Neural progenitor cell (in vitro differentiated cells): ENCODE measurements around the gene INAFM1. TPM values are rescaled to one million over a fixed set of nuclear protein-coding genes. Genes with fewer than 3 reads are reported as not detected.

Experiments used
- DNase-seq: peaks from one replicate; pipeline ENCODE4 v3.0.0-alpha.2; 2016; ENCODE audit warnings: low spot score
- H2AFZ ChIP-seq: fragments of 200-600 bp; sonication (generic); replicated peaks from 2 replicates; pipeline ENCODE4 v1.6.1; 2016; ENCODE audit warnings: antibody characterized with exemption
- H3F3A ChIP-seq: fragments of 200-600 bp; sonication (generic); 2 replicates; pipeline ENCODE4 v1.6.1; 2016; ENCODE audit warnings: antibody characterized with exemption, low read depth
- H3K27ac ChIP-seq: fragments of 200-600 bp; sonication (generic); 2 replicates; pipeline ENCODE4 v1.5.1; 2016; ENCODE audit warnings: mild to moderate bottlenecking
- H3K27me3 ChIP-seq: fragments of 200-600 bp; sonication (generic); 2 replicates; pipeline ENCODE4 v1.6.1; 2016; ENCODE audit warnings: mild to moderate bottlenecking, moderate library complexity
- H3K36me3 ChIP-seq: fragments of 200-600 bp; sonication (generic); 2 replicates; pipeline ENCODE4 v1.5.1; 2016
- H3K4me1 ChIP-seq: fragments of 200-600 bp; sonication (generic); 2 replicates; pipeline ENCODE4 v1.6.1; 2016; ENCODE audit warnings: mixed run types
- H3K4me2 ChIP-seq: fragments of 200-600 bp; sonication (generic); 2 replicates; pipeline ENCODE4 v1.6.1; 2016
- H3K4me3 ChIP-seq: fragments of 200-600 bp; sonication (generic); 2 replicates; pipeline ENCODE4 v1.5.1; 2016
- H3K79me2 ChIP-seq: fragments of 200-600 bp; sonication (generic); 2 replicates; pipeline ENCODE4 v1.6.1; 2016; ENCODE audit warnings: low read depth
- H3K9ac ChIP-seq: fragments of 200-600 bp; sonication (generic); 2 replicates; pipeline ENCODE4 v1.6.1; 2016
- H3K9me3 ChIP-seq: fragments of 200-600 bp; sonication (generic); 2 replicates; pipeline ENCODE4 v1.5.1; 2016; ENCODE audit warnings: low read depth
- H4K20me1 ChIP-seq: fragments of 200-600 bp; sonication (generic); 2 replicates; pipeline ENCODE4 v1.6.1; 2016; ENCODE audit warnings: low read depth
- H3K27ac Mint-ChIP-seq: 3 replicates; pipeline ENCODE4 v1.8.0; 2021; ENCODE audit warnings: mixed read lengths
- H3K27me3 Mint-ChIP-seq: 2 replicates; pipeline ENCODE4 v1.8.0; 2022; ENCODE audit warnings: low read depth, mild to moderate bottlenecking, inconsistent platforms, moderate library complexity, mixed read lengths; ENCODE audit not compliant: insufficient read depth
- H3K36me3 Mint-ChIP-seq: 3 replicates; pipeline ENCODE4 v1.8.0; 2021; ENCODE audit warnings: mixed read lengths
- H3K4me1 Mint-ChIP-seq: 3 replicates; pipeline ENCODE4 v1.8.0; 2021; ENCODE audit warnings: mixed read lengths
- H3K4me3 Mint-ChIP-seq: 3 replicates; pipeline ENCODE4 v1.8.0; 2021; ENCODE audit warnings: mild to moderate bottlenecking, moderate library complexity, mixed read lengths
- H3K9me3 Mint-ChIP-seq: 3 replicates; pipeline ENCODE4 v1.8.0; 2020; ENCODE audit warnings: mixed read lengths
- EZH2 ChIP-seq: fragments of 200-600 bp; sonication (generic); IDR thresholded peaks from 2 replicates; pipeline ENCODE4 v1.6.1; 2017; ENCODE audit warnings: antibody characterized with exemption, mild to moderate bottlenecking, moderate library complexity
- EZH2phosphoT487 ChIP-seq: fragments of 200-600 bp; sonication (generic); IDR thresholded peaks from 2 replicates; pipeline ENCODE4 v1.6.1; 2017; ENCODE audit warnings: antibody characterized with exemption
- total RNA-seq: library from RNA; depleted of rRNA; stranded (reverse); fragments of >200 nt; gene quantifications from 2 replicates; pipeline ENCODE4 v1.2.3, GENCODE V29; 2015; ENCODE audit warnings: low replicate concordance
- TF ChIP-seq, protein P1 (sequence below): fragments of 200-600 bp; sonication (generic); IDR thresholded peaks from 2 replicates; pipeline ENCODE4 v1.5.1; 2017; ENCODE audit warnings: antibody characterized with exemption, mild to moderate bottlenecking

INAFM1 gene
- total RNA-seq, 1 donor from 2014 or later, result not detected

DNA sequence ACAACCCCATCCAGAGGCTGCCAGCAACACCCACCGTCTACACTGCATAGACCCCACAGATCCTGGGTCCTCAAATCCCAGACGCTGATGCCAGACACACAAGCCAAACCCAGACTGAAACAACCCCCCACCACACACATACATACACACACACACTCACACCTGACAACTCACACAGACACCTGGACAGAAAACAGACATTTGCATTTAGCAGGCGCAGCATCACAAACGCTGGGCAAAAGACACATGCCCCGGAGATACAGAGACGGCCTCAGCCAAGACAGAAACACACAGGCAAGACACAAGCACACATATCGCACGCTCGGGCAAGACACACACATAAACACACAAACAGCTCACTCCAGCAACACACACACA, 45.0 kb upstream of the INAFM1 start:
- no peak for DNase-seq
- Histone ChIP-seq H3K4me1 (peaks cover 23% of the 10 kb centered on the region), H3K79me2 (peaks cover 46% of the 10 kb centered on the region), H3K27ac (no peak overlapping the region), H4K20me1 (peaks cover 24% of the 10 kb centered on the region), H3K4me2 (peak overlapping the region; percentile 99), H3K9me3 (no peaks in the 10 kb centered on the region), H3K4me3 (peak overlapping the region; percentile 100), H3K27me3 (no peaks in the 10 kb centered on the region), H2AFZ (no peak overlapping the region), H3K9ac (peak overlapping the region; percentile 38), H3K36me3 (no peaks in the 10 kb centered on the region), H3F3A (peaks cover 60% of the 10 kb centered on the region)
- Mint-ChIP-seq H3K36me3 (no peaks in the 10 kb centered on the region), H3K4me1 (peaks cover 23% of the 10 kb centered on the region), H3K9me3 (no peaks in the 10 kb centered on the region), H3K4me3 (no peak overlapping the region), H3K27ac (no peak overlapping the region), H3K27me3 (peaks cover 15% of the 10 kb centered on the region)
- TF ChIP-seq, protein P1, sequence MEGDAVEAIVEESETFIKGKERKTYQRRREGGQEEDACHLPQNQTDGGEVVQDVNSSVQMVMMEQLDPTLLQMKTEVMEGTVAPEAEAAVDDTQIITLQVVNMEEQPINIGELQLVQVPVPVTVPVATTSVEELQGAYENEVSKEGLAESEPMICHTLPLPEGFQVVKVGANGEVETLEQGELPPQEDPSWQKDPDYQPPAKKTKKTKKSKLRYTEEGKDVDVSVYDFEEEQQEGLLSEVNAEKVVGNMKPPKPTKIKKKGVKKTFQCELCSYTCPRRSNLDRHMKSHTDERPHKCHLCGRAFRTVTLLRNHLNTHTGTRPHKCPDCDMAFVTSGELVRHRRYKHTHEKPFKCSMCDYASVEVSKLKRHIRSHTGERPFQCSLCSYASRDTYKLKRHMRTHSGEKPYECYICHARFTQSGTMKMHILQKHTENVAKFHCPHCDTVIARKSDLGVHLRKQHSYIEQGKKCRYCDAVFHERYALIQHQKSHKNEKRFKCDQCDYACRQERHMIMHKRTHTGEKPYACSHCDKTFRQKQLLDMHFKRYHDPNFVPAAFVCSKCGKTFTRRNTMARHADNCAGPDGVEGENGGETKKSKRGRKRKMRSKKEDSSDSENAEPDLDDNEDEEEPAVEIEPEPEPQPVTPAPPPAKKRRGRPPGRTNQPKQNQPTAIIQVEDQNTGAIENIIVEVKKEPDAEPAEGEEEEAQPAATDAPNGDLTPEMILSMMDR, result no peak
- TF ChIP-seq EZH2phosphoT487 (no peak), EZH2 (no peak)

DNA sequence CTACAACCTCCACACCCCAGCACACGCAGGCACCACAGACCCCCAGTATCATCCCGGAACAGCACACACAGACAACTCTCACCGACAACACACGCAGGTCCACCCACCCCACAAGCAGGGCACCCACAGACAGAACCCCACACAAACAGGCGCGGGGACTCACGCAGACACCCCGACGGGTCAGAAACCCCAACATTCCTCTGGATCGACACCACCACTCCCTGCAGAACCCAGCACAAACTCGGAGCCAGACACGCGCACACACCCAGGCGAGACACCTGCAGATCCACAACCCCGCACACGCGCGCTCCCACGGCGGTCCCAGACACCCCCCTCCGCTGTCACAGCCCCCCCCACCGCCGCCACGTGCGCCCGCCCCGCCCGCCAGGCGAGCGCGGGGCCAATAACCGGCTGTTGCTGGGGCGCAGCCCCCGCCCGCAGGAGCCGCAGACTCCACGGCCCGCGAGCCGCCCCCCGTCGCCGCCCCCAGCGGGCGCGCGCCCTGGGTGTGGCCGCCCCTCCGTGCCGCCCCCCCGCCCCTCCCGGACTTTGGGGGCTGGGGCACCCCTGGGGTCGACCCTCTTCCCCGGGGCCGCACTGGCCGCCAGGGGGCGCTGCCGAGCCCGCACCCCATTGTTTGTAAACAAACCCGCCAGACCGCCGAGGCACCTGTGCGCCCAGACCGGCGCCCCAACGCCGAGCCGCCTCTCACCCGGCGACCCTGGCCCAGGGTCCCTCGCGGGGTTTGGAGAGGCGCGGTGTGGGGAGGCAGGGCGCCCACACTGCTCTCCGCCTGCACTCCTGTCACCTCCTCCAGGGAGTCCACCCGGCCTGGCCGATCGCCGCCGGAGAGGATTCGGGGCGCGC, 44.4 kb upstream of the INAFM1 start:
- Mint-ChIP-seq H3K9me3 (no peaks in the 10 kb centered on the region), H3K36me3 (no peaks in the 10 kb centered on the region), H3K27me3 (peaks cover 15% of the 10 kb centered on the region), H3K4me3 (peak overlapping the region; percentile 71), H3K27ac (no peak overlapping the region), H3K4me1 (peaks cover 21% of the 10 kb centered on the region)
- peaks cover 54% of the 10 kb centered on the region for H3F3A ChIP-seq
- peak overlapping the region; percentile 39 for H3K27ac ChIP-seq
- H2AFZ ChIP-seq, result no peak overlapping the region
- peaks cover 40% of the 10 kb centered on the region for H3K79me2 ChIP-seq
- no peaks in the 10 kb centered on the region for H3K9me3 ChIP-seq
- peaks cover 24% of the 10 kb centered on the region for H4K20me1 ChIP-seq
- peak overlapping the region; percentile 99 for H3K4me2 ChIP-seq
- H3K4me3 ChIP-seq, result peak overlapping the region; percentile 100
- H3K4me1 ChIP-seq, result peaks cover 21% of the 10 kb centered on the region
- H3K9ac ChIP-seq, result peak overlapping the region; percentile 48
- no peaks in the 10 kb centered on the region for H3K27me3 ChIP-seq
- H3K36me3 ChIP-seq, result no peaks in the 10 kb centered on the region
- DNase-seq, result peak; percentile 77
- no peak for TF ChIP-seq EZH2phosphoT487
- no peak for TF ChIP-seq EZH2
- TF ChIP-seq, protein P1, result peak; percentile 81

DNA sequence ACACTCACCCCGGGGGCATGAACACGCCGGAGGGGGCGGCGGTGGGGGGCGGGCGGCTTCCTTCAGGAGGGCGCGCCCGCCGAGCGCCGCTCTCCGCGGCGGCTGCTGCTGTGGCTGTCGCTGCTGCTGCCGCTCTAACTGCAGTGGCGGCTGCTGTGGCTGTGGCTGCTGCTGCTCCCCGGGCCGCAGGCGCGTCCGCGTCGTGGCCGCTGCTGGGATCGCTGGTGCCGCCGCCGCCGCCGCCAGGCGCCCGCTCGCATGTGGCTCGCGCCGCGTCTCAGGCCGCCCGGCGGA, 43.8 kb upstream of the INAFM1 start, which contains the start of gene BBC3:
Gene BBC3 (minus strand): TSS at position 279 of the 294 bp plus-strand sequence. CDS start 2,768 bp downstream, outside the sequence.
- H3F3A ChIP-seq, result peaks cover 48% of the 10 kb centered on the region

More for the DNA sequence above, 43.8 kb upstream of the INAFM1 start, which contains the start of gene BBC3:
- Histone ChIP-seq H3K9me3 (no peaks in the 10 kb centered on the region), H4K20me1 (peaks cover 24% of the 10 kb centered on the region), H3K79me2 (peaks cover 36% of the 10 kb centered on the region), H3K27ac (peak within 1 kb of the TSS; percentile 39), H3K36me3 (no peaks in the 10 kb centered on the region), H3K9ac (peak within 1 kb of the TSS; percentile 48), H3K4me3 (peak within 1 kb of the TSS; percentile 100), H2AFZ (peak within 1 kb of the TSS; percentile 55), H3K4me2 (peak within 1 kb of the TSS; percentile 99), H3K4me1 (peaks cover 16% of the 10 kb centered on the region), H3K27me3 (no peaks in the 10 kb centered on the region)
- no peaks in the 10 kb centered on the region for H3K36me3 Mint-ChIP-seq
- H3K4me1 Mint-ChIP-seq, result peaks cover 16% of the 10 kb centered on the region
- H3K9me3 Mint-ChIP-seq, result no peaks in the 10 kb centered on the region
- DNase-seq, result no peak
- H3K27me3 Mint-ChIP-seq, result peaks cover 15% of the 10 kb centered on the region
- peak within 1 kb of the TSS; percentile 26 for H3K27ac Mint-ChIP-seq
- TF ChIP-seq EZH2 (no peak), EZH2phosphoT487 (no peak)
- TF ChIP-seq, protein P1, result no peak
- peak within 1 kb of the TSS; percentile 83 for H3K4me3 Mint-ChIP-seq
